ENCODE results near the gene MRPS18A.

DNA sequence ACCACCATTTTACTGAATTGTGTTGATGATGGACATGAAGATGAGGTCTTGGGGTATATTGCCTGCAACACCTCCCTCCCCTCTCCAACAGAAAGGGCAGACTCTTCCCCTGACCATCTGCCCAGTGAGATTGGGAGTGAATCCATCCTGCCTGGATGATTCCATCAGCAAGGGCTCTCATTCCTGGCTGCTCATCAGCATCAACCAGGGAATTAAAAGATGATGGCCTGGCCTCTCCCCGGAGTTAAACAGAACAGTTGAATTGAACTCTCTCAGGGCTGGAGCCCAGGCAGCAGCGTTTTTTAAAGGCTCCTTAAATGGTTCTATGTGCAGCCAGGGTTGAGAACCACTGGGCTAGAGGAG lies 14.6 kb upstream of the MRPS18A start:
- TF ChIP-seq, protein P1, sequence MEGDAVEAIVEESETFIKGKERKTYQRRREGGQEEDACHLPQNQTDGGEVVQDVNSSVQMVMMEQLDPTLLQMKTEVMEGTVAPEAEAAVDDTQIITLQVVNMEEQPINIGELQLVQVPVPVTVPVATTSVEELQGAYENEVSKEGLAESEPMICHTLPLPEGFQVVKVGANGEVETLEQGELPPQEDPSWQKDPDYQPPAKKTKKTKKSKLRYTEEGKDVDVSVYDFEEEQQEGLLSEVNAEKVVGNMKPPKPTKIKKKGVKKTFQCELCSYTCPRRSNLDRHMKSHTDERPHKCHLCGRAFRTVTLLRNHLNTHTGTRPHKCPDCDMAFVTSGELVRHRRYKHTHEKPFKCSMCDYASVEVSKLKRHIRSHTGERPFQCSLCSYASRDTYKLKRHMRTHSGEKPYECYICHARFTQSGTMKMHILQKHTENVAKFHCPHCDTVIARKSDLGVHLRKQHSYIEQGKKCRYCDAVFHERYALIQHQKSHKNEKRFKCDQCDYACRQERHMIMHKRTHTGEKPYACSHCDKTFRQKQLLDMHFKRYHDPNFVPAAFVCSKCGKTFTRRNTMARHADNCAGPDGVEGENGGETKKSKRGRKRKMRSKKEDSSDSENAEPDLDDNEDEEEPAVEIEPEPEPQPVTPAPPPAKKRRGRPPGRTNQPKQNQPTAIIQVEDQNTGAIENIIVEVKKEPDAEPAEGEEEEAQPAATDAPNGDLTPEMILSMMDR (IDR thresholded peaks at IDR 0.05; ENCODE audit: poor library complexity): no peak
- no peak for TF ChIP-seq EZH2 (IDR thresholded peaks at IDR 0.05; ENCODE audit: borderline replicate concordance)
